Large intestine (tissue), 3 donors: Measurements from ENCODE around the gene ATP10B. TPM values are rescaled to one million over a fixed set of nuclear protein-coding genes. Genes with fewer than 3 reads are reported as not detected.
A peak's percentile ranks its signal among the peaks of the same experiment; 100 is the strongest.

Experiments used
- DNase-seq, 2 donors: peaks; one replicate each; pipeline versions ENCODE4 v3.0.0 to v3.0.0-alpha.2; 2013
- H3K27ac ChIP-seq: one replicate; pipeline ENCODE4 v1.5.1; 2013; ENCODE audit warnings: low read length
- H3K27me3 ChIP-seq: 2 replicates; pipeline ENCODE4 v1.6.1; 2013; ENCODE audit warnings: low read length; ENCODE audit not compliant: control insufficient read depth, insufficient read depth
- H3K36me3 ChIP-seq: 2 replicates; pipeline ENCODE4 v1.6.1; 2013; ENCODE audit warnings: low read length; ENCODE audit not compliant: control insufficient read depth, insufficient read depth
- H3K4me1 ChIP-seq: one replicate; pipeline ENCODE4 v1.6.1; 2013; ENCODE audit warnings: low read length; ENCODE audit not compliant: control insufficient read depth, insufficient read depth
- H3K4me3 ChIP-seq: one replicate; pipeline ENCODE4 v1.5.1; 2013; ENCODE audit warnings: low read length
- H3K9me3 ChIP-seq: one replicate; pipeline ENCODE4 v1.6.1; 2013; ENCODE audit warnings: mild to moderate bottlenecking, low read depth, low read length, moderate library complexity; ENCODE audit not compliant: control insufficient read depth
- WGBS: methylation state at CpG from one replicate; pipeline ENCODE4 v1.1.5; 2013; ENCODE audit warnings: low lambda C conversion rate; ENCODE audit not compliant: insufficient coverage; 5-methylcytosine and 5-hydroxymethylcytosine counted together
- polyA plus RNA-seq: library from polyadenylated mRNA; unstranded; fragments of 120-200 nt; gene quantifications from one replicate; pipeline ENCODE4 v1.2.1, GENCODE V29; 2013

ATP10B gene
- polyA plus RNA-seq, 1 donor: 35.6 TPM

DNA sequence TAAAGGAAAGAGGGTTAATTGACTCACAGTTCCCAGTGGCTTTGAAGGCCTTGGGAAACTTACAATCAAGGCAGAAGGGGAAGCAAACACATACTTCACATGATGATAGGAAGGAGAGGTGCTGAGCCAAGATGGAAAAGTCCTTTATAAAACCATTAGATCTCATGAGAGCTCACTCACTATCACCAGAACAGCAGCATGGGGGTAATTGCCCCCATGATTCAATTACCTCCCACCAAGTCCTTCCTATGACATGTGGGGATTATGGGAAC lies 330.7 kb downstream of the ATP10B start:
- Histone ChIP-seq H3K9me3 (no peaks in the 10 kb centered on the region), H3K36me3 (no peaks in the 10 kb centered on the region), H3K4me3 (no peak overlapping the region), H3K27ac (no peak overlapping the region), H3K27me3 (no peaks in the 10 kb centered on the region), H3K4me1 (no peaks in the 10 kb centered on the region)
- no peak for DNase-seq

DNA sequence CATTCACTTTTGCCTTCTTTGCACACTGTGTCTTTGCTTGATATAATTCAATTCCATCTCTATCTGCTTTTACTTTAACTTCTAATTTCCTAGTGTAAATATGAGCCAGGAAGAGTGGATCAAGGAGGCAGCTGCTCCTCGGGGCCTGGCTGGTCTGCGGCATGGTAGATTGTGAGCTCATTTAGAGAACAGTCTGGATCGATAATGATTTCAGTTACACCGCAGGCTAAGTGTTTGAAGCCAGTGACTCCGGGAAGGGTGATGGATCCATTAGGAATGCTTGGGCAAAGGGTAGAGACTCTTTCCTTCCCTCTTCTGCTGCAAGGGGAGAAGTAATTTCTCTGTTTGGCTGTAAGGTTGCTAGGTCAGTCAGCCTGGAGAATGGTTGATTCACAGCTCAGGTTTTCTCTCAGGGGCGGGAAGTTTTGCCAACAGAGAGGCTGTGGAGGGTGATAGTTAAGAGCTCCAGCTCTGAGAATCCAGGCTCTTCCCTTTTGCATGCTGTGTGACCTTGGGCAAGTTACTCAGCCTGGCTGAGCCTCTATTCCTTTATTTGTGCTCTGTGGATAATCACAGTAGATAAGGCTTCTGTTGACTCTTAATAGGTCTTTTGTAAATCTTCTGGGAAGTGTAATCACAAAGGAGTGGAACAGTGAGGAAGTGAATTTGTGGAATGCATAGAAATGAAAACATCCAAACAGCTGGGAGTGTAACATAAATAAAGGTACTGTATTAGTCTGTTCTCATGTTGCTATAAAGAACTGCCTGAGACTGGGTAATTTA lies 331.2 kb downstream of the ATP10B start:
- Histone ChIP-seq H3K4me3 (no peak overlapping the region), H3K36me3 (no peaks in the 10 kb centered on the region), H3K27ac (no peak overlapping the region), H3K9me3 (no peaks in the 10 kb centered on the region), H3K27me3 (no peaks in the 10 kb centered on the region), H3K4me1 (no peaks in the 10 kb centered on the region)
- WGBS: no CpG with 5 or more reads among the region's 6 CpGs
- DNase-seq: no peak

DNA sequence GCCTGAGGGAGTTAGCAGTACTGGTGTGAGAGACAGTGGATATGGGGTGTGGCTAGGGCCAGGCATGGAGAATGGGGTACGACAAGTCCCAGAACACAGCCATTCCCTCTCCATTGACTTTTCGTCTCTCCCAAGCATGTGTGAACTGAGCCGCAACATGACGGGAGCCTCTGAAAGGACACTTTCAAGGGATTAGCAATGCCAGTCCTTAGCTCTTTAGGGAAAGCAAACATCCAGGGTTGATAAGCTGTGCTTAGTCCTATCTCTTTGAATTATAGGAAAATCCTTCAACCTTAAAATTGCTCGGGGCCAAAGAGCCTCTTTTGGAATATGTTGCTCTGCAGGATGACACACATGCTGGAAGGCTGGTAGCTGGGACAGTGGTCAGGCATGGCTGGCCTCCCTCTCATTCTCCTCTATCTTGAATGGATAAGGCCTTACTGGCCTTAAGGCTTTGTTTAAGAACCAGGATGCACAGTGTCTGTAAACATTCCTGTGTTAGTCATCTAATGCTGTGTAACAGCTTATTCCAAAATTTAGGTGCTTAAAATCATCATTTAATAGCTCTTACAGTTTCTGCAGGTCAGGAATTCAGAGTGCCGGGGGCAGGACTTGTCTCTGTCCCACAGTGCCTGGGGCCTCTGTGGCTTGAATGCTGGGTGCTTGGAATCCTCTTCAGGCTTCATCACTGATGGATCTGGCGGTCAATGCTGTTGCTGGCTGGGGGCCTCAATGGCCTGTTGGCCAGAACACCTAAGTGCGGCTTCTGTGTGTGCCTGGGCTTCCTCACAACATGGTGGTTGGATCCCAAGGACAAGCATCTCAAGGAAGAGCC lies 335.1 kb downstream of the ATP10B start:
- Histone ChIP-seq H3K4me1 (no peaks in the 10 kb centered on the region), H3K27me3 (no peaks in the 10 kb centered on the region), H3K36me3 (no peaks in the 10 kb centered on the region), H3K4me3 (no peak overlapping the region), H3K9me3 (no peaks in the 10 kb centered on the region), H3K27ac (no peak overlapping the region)
- no peak for DNase-seq
- no CpG with 5 or more reads among the region's 8 CpGs for WGBS

DNA sequence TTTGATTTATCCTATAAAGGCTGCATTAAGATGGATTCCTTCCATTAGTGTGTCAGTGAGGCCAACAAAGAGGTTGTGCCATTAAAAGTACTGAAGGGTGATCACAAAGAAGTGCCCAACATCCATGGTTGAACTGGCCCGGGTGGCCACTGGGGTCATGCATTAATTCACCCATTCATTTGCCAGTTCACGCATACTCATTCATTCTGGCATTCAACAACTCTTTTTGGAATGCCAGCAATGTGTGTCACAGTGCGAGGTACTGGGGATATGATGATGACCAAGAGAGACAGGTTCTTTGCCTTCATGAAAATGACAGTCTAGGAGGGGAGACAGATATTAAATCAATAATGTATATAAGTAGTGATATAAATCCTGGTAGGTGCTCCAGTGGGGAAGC lies 337.1 kb downstream of the ATP10B start:
- H3K9me3 ChIP-seq: no peaks in the 10 kb centered on the region
- no CpG with 5 or more reads among the region's 3 CpGs for WGBS
- no peaks in the 10 kb centered on the region for H3K36me3 ChIP-seq
- no peak overlapping the region for H3K4me3 ChIP-seq
- no peaks in the 10 kb centered on the region for H3K4me1 ChIP-seq
- no peaks in the 10 kb centered on the region for H3K27me3 ChIP-seq
- DNase-seq: no peak
- no peak overlapping the region for H3K27ac ChIP-seq

DNA sequence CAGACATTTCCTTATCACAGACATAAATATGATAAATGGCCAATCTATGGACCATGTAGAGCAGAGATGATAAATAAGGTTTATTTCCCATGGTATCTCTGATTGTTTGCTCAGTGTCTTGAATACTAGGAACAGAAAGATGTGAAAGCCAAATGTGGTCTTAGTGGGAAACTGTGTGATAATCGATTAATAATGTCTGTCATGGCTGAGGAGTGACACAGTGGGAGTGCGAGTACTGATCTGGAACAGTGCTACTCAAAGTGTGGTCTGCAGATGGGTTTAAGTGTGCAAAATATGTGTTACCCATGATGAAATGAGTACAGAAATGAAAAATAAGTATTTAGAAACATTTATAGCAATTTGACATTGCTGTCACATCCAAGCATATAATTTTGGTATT lies 337.8 kb downstream of the ATP10B start:
- Histone ChIP-seq H3K36me3 (no peaks in the 10 kb centered on the region), H3K27ac (no peak overlapping the region), H3K4me3 (no peak overlapping the region), H3K27me3 (no peaks in the 10 kb centered on the region), H3K9me3 (no peaks in the 10 kb centered on the region), H3K4me1 (no peaks in the 10 kb centered on the region)
- no peak for DNase-seq
- 100% methylated on average over 1 of the region's 2 CpGs for WGBS

DNA sequence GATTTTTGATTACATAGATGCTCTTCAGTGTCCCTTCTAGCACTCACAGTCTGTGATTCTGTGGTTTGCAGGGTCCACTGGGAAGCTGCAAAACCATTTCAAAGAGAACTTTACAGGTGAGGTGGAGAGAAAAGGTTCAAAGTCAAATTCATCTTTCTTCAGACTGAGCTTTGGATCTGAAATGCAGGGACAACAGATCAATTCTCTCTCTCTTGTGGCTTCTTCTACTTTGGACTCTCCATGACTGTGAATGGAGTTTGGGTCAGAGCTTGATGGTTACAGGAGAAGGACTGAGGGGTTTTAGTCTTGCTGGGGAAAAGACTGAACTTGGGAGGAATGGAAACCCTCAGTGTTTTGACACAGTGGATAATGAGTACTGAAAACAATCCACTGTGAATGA lies 338.5 kb downstream of the ATP10B start:
- peak in 1 of 2 donors; percentile 26 for DNase-seq
- Histone ChIP-seq H3K4me3 (no peak overlapping the region), H3K27ac (no peak overlapping the region), H3K9me3 (no peaks in the 10 kb centered on the region), H3K27me3 (no peaks in the 10 kb centered on the region), H3K36me3 (no peaks in the 10 kb centered on the region), H3K4me1 (no peaks in the 10 kb centered on the region)
